HG02943 (cell line): ENCODE measurements around the gene SOWAHC.

Experiments used
- ATAC-seq: cut with Tn5 transposase; IDR thresholded peaks from one replicate; pipeline ENCODE4 v1.9.1; 2021; ENCODE audit warnings: mild to moderate bottlenecking, low read depth, moderate library complexity; ENCODE audit not compliant: unreplicated experiment

The SOWAHC gene

DNA sequence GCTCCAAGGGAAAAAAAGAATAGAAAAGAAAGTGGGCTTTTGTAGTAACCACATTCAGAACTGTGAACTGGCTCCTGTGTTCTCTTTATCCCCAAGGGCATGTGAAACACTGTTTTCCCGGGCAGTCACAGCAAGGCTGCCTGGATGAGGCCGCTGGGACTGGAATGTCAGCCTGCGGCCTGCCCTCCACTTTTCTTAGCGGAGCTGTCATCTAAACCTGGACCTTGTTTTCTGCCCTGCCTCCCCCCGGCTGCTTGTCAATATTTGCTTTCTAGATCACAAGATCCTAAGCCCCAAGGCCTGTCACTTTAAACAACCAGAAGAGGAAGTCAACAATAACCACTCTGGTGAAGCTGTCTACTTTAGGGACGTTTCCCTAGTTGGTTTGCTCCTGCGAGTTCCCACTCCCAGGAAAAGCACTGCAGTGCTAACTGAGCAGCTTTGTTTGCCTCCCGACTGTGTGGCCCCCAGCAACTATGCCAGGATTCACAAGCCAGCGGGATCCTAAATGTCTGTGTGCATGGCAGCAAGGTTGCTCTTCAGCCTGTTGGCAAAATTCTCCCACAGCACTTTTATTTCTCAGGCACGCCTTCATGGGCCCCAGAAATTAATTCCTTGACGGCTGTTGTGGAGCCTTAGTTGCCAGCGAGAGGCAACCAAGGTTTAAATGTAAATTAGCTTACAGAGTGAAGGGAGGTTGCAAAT lies 30.6 kb downstream of the SOWAHC start:
- ATAC-seq, result no peak

DNA sequence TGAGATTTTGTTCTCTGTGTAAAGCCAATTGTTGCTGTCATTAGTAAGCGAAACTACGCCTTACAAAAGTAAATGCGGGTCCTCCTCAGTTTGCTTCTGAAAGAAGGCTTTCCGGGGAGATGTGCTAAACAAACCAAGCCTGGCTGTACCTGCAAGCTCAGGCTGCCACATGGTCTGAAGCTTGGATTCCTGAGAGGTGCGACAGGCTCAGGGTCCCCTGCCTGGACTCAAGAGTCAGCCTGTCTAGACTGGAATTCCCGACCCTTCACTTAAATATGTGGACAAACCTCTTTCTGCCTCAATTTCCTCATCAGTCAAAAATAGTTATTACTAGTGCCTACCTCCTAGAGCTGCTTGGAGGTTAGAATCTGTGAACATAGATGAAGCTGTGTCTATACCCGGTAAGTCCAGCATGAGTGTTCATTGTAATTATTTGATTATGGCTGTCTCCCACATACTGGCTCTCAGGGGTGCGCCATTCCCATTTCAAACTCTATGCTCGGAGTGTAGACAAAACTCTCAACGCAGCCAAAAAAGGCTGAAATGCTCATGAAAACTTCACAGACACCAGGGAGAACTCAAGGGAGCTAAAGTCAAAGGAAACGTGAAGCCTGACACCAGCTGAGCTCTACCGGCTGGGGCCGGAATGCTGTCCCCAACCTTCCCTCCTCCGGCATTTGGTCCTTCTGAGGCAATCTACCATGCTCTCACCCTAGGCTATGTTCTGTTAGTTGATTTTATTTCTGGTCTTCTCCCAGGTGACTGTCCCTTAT lies 31.4 kb downstream of the SOWAHC start:
- ATAC-seq, result no peak

DNA sequence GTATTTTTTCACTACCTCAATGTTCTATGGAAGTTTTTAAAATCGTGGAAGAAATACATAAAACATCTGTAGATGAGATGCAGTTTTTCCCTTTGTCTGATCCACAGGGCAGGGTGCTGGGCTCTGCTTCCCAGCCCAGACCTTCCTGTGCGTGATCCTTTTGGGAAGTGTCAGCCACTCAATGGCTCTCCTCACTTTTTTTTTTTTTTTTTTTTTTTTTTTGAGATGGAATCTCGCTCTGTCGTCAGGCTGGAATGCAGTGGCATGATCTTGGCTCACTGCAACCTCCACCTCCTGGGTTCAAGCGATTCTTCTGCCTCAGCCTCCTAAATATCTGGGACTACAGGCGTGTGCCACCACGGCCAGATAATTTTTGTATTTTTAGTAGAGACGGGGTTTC lies 32.8 kb downstream of the SOWAHC start:
- no peak for ATAC-seq

DNA sequence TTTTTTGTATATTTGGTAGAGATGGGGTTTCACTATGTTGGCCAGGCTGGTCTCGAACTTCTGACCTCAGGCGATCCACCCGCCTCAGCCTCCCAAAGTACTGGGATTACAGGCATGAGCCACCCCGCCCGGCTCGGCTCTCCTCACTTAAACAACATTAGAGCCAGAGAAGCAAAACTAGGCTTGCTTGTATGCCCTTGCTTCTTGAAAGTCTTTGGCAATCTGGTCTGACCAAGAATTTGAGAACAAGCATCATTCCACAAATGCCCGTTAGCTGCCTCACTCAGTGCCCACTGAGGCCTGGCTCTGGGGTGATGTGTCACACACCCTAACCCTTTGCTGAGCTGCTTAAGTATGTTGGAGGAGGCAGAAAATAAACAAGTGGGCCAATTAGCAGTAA lies 33.5 kb downstream of the SOWAHC start:
- no peak for ATAC-seq

DNA sequence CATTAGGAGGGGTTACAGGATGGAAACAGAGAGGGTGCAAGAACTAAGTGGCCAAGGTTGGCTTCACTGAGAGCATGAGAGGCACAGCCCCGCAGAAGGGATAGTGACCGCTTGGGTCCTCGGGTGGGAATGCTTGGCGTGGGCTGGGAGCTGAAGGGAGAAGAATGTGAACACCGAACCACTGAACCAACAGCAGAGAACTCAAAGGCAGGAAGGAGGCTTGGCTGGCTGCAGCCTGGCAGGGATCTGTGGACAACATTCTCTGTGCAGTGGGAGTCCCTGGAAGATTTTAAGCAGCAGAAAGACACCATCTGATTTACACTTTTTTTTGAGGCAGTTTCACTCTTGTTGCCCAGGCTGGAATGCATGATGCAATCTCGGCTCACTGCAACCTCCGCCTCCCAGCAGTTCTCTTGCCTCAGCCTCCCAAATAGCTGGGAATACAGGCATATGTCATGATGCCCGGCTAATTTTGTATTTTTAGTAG lies 33.9 kb downstream of the SOWAHC start:
- no peak for ATAC-seq

DNA sequence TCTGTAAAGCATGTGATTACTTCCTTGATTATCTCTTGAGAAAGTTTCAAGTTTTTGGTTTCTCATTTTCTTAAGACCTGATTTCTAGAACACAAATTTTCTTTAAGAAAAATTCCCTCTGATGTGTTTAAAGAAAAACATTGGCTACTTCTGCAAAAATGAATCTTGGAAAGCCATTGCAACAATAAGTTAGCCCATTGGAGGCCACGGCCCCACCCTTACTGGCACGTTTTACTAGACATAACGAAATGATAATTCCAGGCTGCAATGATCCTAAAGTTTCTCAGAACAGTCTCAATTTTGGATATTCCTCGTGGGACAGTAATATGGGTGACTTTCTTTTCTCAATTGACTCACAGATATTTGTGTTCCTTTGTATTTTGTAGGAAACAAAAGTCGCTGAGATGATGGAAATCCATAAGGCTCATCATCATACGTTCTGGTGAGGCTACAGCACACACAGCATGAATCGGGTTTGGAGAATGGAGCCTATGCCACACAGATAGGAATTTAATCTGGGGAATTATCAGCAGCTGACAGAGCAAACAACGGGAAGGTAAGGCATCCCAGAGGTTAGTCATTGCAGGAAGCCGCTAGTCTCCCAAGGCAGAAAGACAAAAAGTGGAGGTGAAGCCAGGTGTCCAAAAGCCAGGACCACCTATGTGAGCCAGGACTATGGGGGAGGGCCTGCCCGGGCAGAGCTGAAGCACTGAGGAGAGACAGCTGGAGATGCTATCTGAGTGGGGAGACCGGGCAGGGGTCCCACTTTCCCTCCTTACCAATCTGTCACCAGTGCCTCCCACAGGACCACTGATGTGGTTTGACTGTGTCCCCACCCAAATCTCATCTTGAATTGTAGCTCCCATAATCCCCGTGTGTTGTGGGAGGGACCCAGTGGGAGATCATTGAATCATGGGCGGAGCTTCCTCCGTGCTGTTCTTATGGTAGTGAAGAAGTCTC lies 35.9 kb downstream of the SOWAHC start:
- ATAC-seq, result no peak

DNA sequence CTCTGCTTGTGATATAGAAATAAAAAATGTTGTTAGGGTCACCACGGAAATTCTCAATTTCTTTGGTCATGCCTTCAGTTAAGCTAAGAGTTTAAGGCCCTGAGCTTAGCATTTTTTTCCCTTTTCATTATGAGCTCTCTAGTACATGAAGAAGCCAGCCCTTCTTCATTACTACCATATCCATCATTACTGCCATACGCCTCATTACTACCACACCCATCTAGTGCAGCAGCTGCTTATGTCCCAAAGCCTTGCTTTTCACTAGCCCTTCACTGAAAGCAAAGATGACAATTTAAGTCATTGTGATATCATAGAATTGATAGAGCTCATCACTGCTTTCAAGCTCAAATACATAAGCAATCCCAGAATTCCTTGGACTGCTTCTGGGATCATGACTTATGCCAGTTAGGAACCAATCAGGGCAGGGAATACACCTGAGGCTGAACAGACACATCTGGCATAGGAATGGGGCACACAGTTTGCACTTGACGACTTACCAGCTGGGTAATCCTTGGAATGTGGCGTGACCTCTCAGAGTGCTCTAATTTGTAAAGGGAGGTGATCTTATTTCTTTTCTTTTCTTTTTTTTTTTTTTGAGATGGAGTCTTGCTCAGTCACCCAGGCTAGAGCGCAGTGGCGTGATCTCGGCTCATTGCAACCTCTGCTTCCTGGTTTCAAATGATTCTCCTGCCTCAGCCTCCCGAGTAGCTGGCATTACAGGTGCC lies 40.3 kb downstream of the SOWAHC start:
- no peak for ATAC-seq

DNA sequence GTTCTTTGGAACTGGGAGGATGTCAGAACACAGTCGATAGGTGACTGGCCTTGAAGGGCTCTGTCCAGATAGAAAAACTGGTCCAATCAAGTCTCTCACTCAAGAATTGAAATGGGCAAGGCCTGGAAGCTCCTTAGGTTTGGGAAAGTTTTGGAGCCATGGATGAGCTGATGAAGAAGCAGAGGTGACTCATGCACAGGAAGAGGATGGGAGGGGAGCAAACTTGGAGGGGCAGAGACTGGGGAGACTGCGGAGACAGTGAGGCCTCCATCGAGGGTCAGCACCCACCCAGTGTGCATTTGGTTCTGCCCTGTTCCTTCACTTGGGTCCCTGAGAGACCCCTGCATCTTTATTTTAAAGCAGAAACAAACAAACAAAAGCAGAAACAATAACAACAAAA lies 41.1 kb downstream of the SOWAHC start:
- no peak for ATAC-seq

DNA sequence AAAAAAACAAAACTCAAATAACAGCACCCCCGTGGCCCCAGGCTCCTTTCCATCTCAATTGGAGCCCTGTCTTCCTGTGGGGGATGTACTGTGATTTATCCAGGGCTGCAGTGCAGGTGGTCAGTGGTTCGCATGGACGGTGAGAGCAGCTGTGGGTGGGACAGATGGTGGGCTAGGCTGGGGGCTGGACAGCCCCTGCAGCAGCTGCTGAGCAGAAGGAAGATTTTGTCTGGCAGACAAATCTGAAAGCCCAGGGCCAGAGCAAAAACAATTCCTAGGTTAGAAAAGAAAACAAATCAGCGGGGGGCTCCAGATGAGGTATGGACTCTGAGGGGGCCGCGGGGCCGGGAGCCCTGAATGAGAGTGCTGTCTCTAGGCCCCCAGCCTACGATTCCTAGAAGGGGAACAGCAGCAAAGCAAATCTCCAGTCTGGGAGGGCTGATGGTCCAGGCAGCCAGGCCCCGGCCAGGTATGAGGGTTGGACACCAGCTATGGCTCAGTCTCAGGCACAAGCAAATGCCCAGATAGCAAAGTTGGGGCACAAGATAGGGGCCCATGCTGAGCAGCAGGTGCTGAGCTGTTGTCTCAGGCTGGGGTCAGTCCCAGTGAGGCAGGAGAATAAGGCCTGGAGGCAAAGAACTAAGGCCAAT lies 45.4 kb downstream of the SOWAHC start:
- ATAC-seq, result no peak

DNA sequence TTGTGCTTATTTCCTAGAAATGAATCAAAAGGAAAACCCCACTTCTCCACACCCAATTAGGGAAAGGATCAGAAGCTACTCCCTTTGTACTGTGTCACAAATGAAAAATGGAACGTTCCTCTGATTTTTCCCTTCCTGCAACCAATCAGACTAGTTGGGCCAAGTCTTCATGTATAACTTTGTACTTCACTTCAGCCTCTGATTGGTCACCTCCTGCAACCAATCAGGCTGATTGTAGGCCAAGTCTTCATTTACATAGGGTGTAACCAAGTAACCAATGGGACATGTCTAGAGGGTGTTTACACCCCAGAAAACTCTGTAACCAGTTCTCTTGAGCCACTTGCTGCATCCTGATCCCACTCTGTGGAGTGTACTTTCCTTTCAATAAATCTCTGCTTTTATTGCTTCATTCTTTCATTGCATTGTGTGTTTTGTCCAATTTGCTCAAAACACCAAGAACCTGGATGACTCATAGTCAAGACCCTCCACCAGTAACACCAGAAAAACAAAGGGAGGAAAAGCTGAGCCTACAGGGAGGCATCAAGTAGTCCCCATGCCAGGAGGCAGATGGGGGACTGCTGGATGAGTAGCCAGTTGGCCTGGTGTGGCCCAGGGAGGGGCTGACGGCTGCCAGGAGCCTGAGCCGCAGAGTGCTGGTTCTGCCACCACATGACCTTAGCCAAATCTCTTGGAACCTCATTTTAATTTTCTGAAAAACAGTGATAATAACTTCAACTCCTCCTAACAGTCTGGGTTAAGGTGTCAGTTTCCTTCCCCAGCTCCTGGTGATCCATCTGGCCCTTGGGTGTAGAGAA lies 46.1 kb downstream of the SOWAHC start:
- ATAC-seq, result no peak

DNA sequence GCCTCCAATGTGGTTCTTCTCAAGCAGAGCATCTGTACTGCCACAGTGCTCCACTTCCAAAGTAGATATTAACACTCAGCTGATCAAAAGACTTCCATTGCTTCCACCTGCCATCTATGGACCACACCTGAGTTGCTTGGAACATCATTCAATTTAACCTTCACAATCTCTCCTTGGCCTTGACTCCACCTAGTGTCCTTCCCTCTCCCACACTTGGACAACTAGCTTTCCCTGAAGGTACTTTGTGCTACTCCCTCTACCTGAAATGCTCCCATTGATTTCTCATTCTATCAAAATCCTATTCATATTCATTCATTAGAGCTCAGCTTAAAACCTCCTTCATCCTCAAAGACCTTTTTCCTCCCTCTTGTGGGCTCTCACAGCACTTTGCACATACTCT lies 48.7 kb downstream of the SOWAHC start:
- ATAC-seq, result no peak

DNA sequence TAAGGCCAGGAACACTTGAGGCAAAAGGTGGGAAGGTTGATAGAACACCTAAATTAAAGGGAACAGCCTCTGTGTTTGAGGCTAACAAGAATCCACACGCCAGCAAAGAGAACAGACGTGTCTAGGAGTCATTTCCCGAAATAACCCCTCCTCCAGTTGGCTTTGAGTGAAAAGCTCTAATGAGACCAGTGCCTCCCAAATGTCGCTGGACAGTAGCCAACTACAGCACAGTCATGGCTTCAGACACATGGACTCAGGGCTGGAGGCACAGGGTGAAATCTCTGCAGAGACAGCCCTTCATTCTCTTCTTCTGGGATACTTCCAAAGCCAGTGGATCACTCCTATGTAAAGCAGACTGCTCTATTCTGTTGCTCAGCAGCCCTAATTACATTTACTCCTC lies 49.6 kb downstream of the SOWAHC start:
- ATAC-seq, result no peak

DNA sequence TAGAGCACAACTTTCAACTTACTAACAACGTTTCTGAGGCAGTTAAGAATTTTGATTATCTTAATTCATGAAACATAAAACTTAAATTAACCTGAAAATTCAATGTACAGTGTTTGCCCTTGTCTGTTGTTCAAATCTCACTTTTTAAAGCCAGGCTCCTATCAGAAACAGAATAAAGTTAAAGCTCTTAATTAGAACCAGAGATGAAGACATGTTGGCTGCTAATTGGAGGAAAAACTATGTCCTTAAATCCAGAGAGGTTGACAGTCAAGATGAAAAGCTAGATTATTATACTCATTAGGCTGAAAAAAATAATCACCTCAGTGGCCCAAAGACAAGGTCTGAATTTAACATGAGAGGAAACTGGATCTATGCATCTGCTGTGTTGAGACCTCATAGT lies 52.3 kb downstream of the SOWAHC start:
- ATAC-seq, result no peak
